Ovary (tissue), 9 donors: ENCODE data around the gene STKLD1. TPM values are rescaled to one million over a fixed set of nuclear protein-coding genes. Genes with fewer than 3 reads are reported as not detected.
"Not testable (repeated sequence)": the region's sequence is repeated elsewhere in the genome, so short reads cannot be mapped to it uniquely, and the experiment has no call there.

ENCODE experiments used
- DNase-seq, 5 donors: peaks; one replicate each; pipeline ENCODE4 v3.0.0-alpha.2; 2019 to 2020
- H3K27ac ChIP-seq, 2 donors: fragments of 200-600 bp; one replicate each; pipeline versions ENCODE4 v1.5.1 to v1.8.0; 2019 to 2022
- H3K27me3 ChIP-seq: fragments of 200-600 bp; one replicate; pipeline ENCODE4 v1.8.0; 2022
- H3K36me3 ChIP-seq: fragments of 200-600 bp; sonication (generic); one replicate; pipeline ENCODE4 v1.5.1; 2019
- H3K4me1 ChIP-seq: one replicate; pipeline ENCODE4 v1.8.1; 2013; ENCODE audit warnings: mild to moderate bottlenecking, moderate library complexity; ENCODE audit not compliant: insufficient read depth
- H3K4me3 ChIP-seq: fragments of 200-600 bp; sonication (generic); one replicate; pipeline ENCODE4 v1.5.1; 2017
- H3K9me3 ChIP-seq, 2 donors: fragments of 200-600 bp in 1 of 2; sonication (generic) in 1 of 2; one replicate each; pipeline versions ENCODE4 v1.5.1 to v1.8.1; 2013 to 2019; ENCODE audit warnings: mild to moderate bottlenecking in 1 of 2, moderate library complexity in 1 of 2
- EP300 ChIP-seq: sonication (generic); formaldehyde crosslinking; IDR thresholded peaks from one replicate; pipeline ENCODE4 v1.6.1; 2017; ENCODE audit warnings: antibody characterized with exemption
- POLR2A ChIP-seq: fragments of 450-650 bp; IDR thresholded peaks from one replicate; pipeline ENCODE4 v1.6.1; 2017; ENCODE audit warnings: antibody characterized with exemption, mild to moderate bottlenecking, moderate library complexity
- WGBS, 3 donors: extraction: QIAGEN DNeasy Blood & Tissue Kit in 1 of 3; methylation state at CpG; one replicate each; pipeline versions ENCODE4 v1.1.5 to v1.1.7; 2013 to 2017; 5-methylcytosine and 5-hydroxymethylcytosine counted together
- intact Hi-C, 4 donors: fragments of 100-400 bp; cut with DNase I; formaldehyde crosslinking; loops; one replicate each; pipeline versions ENCODE4 v1.11.0 to v1.15.1; 2022 to 2023
- polyA plus RNA-seq, 2 donors: library from polyadenylated mRNA; stranded (reverse); fragments of 200-250 nt in 1 of 2; fragments of 350-450 nt in 1 of 2; fragmentation: Illumina TruSeq in 1 of 2; extraction: RNeasy Lipid Tissue Mini Kit (QIAGEN cat#74804) in 1 of 2; gene quantifications; one replicate each; pipeline ENCODE4 v1.2.3, GENCODE V29; 2013 to 2014
- total RNA-seq, 7 donors: library from RNA; depleted of rRNA in 2 of 7; stranded (reverse); fragments of >200 nt in 2 of 7; fragmentation: NEBNext Ultra II Directional in 3 of 7; extraction: Animal tissue kit (Norgen Biotek cat#: 25700) in 3 of 7; gene quantifications; one replicate each; pipeline versions ENCODE4 v1.1.0 to v1.2.4, GENCODE V29; 2016 to 2023
- TF ChIP-seq, protein P1 (sequence below), 3 donors: fragments of 450-650 bp in 2 of 3; fragments of 200-600 bp in 1 of 3; IDR thresholded peaks; one replicate each; pipeline versions ENCODE4 v1.5.1 to v1.8.0; 2016 to 2022; ENCODE audit warnings: antibody characterized with exemption in 3 of 3, mild to moderate bottlenecking in 1 of 3
- donor health status: DM: no; HTN: no; CAD: no; lungs with moderate emphysema.
- donor health status: DM: no; HTN: no; CAD: no.
- donor health status: Bipolar disorder and iron deficiency.
- donor health status: DM: yes; HTN: yes; CAD: no.
- donor health status: DM: no; HTN: no; CAD: no.
- donor health status: DM: yes; HTN: yes; CAD: no.

The STKLD1 gene
- total and polyA plus RNA-seq, 9 donors, result 0.48 to 2.3 (median 1.3) TPM

DNA sequence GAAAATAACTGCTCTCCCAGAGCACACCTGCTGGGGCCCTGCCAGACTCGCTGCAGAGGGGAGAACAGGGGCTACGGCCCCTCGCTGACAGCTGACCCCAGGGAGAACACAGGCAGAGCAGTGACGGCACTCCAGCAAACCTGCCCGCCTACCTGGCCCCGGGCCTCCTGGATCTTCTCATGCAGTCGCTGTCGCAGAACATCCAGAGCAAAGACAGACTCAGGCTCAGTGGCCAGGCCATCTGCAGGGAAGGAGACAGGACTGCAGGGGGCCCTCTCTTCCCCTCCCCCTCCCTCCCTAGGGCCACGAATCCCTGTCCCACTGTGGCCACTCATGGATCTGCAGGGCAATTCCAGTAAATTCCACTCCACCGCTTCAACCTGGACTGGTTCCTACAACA, 42.6 kb upstream of the STKLD1 start:
- no peak for TF ChIP-seq EP300
- TF ChIP-seq, protein P1, sequence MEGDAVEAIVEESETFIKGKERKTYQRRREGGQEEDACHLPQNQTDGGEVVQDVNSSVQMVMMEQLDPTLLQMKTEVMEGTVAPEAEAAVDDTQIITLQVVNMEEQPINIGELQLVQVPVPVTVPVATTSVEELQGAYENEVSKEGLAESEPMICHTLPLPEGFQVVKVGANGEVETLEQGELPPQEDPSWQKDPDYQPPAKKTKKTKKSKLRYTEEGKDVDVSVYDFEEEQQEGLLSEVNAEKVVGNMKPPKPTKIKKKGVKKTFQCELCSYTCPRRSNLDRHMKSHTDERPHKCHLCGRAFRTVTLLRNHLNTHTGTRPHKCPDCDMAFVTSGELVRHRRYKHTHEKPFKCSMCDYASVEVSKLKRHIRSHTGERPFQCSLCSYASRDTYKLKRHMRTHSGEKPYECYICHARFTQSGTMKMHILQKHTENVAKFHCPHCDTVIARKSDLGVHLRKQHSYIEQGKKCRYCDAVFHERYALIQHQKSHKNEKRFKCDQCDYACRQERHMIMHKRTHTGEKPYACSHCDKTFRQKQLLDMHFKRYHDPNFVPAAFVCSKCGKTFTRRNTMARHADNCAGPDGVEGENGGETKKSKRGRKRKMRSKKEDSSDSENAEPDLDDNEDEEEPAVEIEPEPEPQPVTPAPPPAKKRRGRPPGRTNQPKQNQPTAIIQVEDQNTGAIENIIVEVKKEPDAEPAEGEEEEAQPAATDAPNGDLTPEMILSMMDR (IDR thresholded peaks at IDR 0.05), result no peak
- TF ChIP-seq POLR2A, result no peak
- intact Hi-C loops, result loop anchor here in 2 of 4 donors (5.0 kb wide), 2 partner anchors 146 to 151 kb away; no protein-coding TSS in a partner anchor
- no peak overlapping the region for H3K27ac ChIP-seq
- 84 to 89% (median 89%) methylated on average over 10 of the region's 10 CpGs for WGBS, 3 donors
- H3K36me3 ChIP-seq, result no peaks in the 10 kb centered on the region
- H3K4me3 ChIP-seq, result no peak overlapping the region
- H3K9me3 ChIP-seq, result no peaks in the 10 kb centered on the region
- peaks cover 5% of the 10 kb centered on the region for H3K4me1 ChIP-seq
- DNase-seq, result peak in 1 of 5 donors; percentile 37
- no peaks in the 10 kb centered on the region for H3K27me3 ChIP-seq

DNA sequence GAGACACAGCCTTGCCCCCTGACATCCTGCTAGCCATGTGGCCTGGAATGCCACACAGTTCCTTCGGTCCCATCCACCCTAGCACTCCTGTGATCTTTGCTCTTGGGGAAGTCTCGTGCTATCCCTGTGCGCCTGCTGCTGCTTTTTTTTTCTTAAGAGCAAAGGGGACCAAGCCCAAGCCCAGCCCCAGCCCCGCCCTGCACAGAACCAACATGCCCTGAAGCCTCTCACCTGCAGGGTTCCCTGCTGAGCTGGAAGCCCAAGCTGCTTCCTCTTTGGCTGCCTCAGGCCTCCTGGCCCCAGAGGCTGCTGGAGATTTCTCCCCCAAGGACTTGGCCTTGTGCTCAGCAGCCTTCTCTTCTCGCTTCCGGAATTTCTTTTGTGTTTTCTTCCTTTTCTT, 42.0 kb upstream of the STKLD1 start:
- TF ChIP-seq EP300 (no peak), POLR2A (no peak)
- TF ChIP-seq, protein P1 (IDR thresholded peaks at IDR 0.05), result no peak
- WGBS, 3 donors, result 87 to 93% (median 88%) methylated on average over 6 of the region's 6 CpGs
- DNase-seq, result peak in 1 of 5 donors; percentile 25
- H3K4me3 ChIP-seq, result no peak overlapping the region
- H3K27me3 ChIP-seq, result no peaks in the 10 kb centered on the region
- no peaks in the 10 kb centered on the region for H3K9me3 ChIP-seq
- H3K36me3 ChIP-seq, result no peaks in the 10 kb centered on the region
- H3K27ac ChIP-seq, result no peak overlapping the region
- H3K4me1 ChIP-seq, result peaks cover 5% of the 10 kb centered on the region
- intact Hi-C loops, result loop anchor here in 2 of 4 donors (5.0 kb wide), 2 partner anchors 147 to 152 kb away; no protein-coding TSS in a partner anchor

DNA sequence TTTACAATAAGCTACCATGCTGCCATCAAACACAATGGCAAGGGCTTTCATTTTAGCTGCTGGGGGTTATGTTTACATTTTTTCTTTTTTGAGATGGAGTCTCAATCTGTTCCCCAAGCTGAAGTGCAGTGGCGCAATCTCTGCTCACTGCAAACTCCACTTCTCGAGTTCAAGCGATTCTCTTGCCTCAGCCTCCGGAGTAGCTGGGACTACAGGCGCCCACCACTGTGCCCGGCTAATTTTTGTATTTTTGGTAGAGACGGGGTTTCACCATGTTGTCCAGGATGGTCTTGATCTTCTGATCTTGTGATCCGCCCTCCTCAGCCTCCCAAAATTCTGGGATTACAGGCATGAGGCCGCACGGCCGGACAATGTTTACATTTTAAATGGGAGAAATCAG, 41.3 kb upstream of the STKLD1 start:
- intact Hi-C loops, result loop anchor here in 2 of 4 donors (5.0 kb wide), 2 partner anchors 148 to 153 kb away; no protein-coding TSS in a partner anchor
- not testable (repeated sequence) for H3K9me3 ChIP-seq, H3K36me3 ChIP-seq, H3K4me1 ChIP-seq, H3K27me3 ChIP-seq, H3K27ac ChIP-seq
- H3K4me3 ChIP-seq, result peak overlapping the region; percentile 85
- 62 to 73% (median 64%) methylated on average over 11 of the region's 11 CpGs for WGBS, 3 donors
- DNase-seq, result peak in 1 of 5 donors; percentile 24

GRCh38 chr9:133335924-133336811, 40.0 kb upstream of the STKLD1 start, which contains the start of gene SURF6:
Gene SURF6 (minus strand): TSS chr9:133336188. CDS start chr9:133336132, 56 bp downstream.
- H3K27me3 ChIP-seq, result no peaks in the 10 kb centered on the region
- H3K36me3 ChIP-seq, result no peaks in the 10 kb centered on the region
- TF ChIP-seq, protein P1 (IDR thresholded peaks at IDR 0.05), result no peak
- peak; percentile 40 for TF ChIP-seq POLR2A
- 2 to 3% (median 2%) methylated on average over 53 to 70 of the region's 70 CpGs for WGBS, 3 donors
- intact Hi-C loops, result no loop called here
- DNase-seq, result peak; percentile 81 to 92 (median 84)
- peak within 1 kb of the TSS in 1 of 2 donors; percentile 30 for H3K27ac ChIP-seq
- peaks cover 5% of the 10 kb centered on the region for H3K4me1 ChIP-seq
- peak within 1 kb of the TSS; percentile 85 for H3K4me3 ChIP-seq
- H3K9me3 ChIP-seq, result no peaks in the 10 kb centered on the region

DNA sequence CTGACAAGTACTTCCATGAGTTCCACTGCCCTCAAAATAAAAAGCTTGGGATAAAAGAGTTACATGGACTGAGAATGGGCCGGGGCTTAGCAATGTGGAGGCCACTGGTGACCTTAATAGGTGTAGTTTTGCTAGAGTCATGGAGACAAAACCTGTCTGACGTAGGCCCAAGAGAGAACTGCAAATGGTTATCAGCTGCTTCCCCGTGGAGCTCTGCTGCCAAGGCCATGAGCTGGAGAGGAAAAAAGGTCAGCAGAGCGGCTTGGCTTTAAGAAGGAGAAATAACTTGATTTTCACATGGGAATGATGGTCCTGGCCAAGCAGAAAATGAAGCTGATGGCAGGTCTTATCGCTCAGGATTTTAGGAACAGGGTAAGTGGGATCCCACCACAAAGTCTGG, 36.5 kb upstream of the STKLD1 start:
- Histone ChIP-seq H3K27me3 (no peaks in the 10 kb centered on the region), H3K27ac (no peak overlapping the region), H3K4me3 (no peak overlapping the region), H3K4me1 (peaks cover 5% of the 10 kb centered on the region), H3K9me3 (no peaks in the 10 kb centered on the region), H3K36me3 (no peaks in the 10 kb centered on the region)
- TF ChIP-seq EP300 (no peak), POLR2A (no peak)
- TF ChIP-seq, protein P1 (IDR thresholded peaks at IDR 0.05), result no peak
- 52 to 58% (median 56%) methylated on average over 5 of the region's 5 CpGs for WGBS, 3 donors
- intact Hi-C loops, result no loop called here
- DNase-seq, result no peak
